ENCODE data around the gene CT55.

DNA sequence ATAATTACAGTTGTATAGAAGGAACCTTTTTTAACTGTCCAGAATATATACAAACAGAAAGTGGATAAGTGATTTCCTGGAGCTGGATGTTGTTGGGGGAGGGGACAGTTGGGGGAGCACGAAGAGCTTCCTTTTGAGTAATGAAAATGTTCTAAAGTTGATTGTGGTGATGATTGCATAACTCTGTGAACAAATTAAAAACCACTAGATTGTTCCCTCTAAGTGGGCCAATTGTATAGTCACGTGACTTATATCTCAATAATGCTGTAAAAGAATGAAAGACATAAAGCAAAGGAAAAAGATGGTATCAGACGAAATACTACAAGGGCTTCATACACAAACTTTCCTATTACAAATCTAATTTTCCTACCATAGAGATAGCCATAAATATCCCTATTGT, 2.7 kb downstream of the CT55 start:
- TF ChIP-seq, protein P1, sequence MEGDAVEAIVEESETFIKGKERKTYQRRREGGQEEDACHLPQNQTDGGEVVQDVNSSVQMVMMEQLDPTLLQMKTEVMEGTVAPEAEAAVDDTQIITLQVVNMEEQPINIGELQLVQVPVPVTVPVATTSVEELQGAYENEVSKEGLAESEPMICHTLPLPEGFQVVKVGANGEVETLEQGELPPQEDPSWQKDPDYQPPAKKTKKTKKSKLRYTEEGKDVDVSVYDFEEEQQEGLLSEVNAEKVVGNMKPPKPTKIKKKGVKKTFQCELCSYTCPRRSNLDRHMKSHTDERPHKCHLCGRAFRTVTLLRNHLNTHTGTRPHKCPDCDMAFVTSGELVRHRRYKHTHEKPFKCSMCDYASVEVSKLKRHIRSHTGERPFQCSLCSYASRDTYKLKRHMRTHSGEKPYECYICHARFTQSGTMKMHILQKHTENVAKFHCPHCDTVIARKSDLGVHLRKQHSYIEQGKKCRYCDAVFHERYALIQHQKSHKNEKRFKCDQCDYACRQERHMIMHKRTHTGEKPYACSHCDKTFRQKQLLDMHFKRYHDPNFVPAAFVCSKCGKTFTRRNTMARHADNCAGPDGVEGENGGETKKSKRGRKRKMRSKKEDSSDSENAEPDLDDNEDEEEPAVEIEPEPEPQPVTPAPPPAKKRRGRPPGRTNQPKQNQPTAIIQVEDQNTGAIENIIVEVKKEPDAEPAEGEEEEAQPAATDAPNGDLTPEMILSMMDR (IDR thresholded peaks at IDR 0.05) = no peak
- TF ChIP-seq POLR2A (IDR thresholded peaks at IDR 0.05) = no peak
